Activated naive CD8-positive, alpha-beta T cell treated with anti-CD3 and anti-CD28 coated beads, Interleukin-2, amount 50 U/mL, for 16 hours (primary cell): ENCODE data around the gene FDPS.
"Not testable (repeated sequence)": the region's sequence is repeated elsewhere in the genome, so short reads cannot be mapped to it uniquely, and the experiment has no call there.

ENCODE experiments used
- DNase-seq: peaks from one replicate; pipeline ENCODE4 v3.0.0-alpha.2; 2020; ENCODE audit warnings: low read depth, low spot score

The FDPS gene

GRCh38 chr1:155285631-155286044 lies 23.0 kb upstream of the FDPS start:
- no peak for DNase-seq

DNA sequence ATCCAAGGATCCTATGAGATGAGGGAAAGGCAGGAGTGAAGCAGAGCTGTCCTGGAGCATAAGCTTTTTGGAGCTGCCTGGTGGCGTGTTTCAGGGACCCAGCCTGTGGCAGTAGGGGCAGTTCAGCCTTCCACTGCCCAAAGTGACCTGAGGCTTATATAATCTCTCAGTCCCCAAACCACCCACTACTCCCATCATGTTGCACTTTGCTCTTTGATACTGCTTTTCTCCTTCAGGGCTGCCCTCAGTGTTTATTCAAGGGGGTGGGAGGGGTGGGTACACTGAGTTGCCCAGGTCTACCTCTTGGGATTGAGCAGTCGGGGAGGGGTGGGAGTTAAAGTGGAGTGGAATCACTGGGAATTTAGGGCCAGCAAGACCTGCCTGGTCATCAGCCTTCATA lies 22.1 kb upstream of the FDPS start:
- no peak for DNase-seq

DNA sequence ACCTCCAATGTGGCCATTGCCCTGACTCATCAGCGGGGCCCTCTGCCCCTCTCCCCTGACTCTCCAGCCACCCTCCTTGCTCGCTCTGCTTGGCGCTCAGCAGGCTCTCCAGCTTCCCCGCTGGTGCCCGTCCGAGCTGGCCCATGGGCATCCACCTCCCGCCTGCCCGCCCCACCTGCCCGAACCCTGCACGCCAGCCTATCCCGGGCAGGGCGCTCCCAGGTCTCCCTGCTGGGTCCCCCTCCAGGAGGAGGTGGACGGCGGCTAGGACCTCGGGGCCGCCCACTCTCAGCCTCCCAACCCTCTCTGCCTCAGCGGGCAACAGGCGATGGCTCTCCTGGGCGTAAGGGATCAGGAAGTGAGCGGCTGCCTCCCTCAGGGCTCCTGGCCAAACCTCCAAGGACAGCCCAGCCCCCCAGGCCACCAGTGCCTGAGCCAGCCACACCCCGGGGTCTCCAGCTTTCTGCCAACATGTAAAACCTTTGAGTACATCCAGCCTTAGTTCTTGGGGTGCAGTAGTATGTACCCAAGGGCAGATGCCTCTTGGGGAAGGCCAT lies 20.6 kb upstream of the FDPS start:
- no peak for DNase-seq

- not testable (repeated sequence) for DNase-seq
These were observed 17.7 kb upstream of the FDPS start for GRCh38 chr1:155291006-155291405.

DNA sequence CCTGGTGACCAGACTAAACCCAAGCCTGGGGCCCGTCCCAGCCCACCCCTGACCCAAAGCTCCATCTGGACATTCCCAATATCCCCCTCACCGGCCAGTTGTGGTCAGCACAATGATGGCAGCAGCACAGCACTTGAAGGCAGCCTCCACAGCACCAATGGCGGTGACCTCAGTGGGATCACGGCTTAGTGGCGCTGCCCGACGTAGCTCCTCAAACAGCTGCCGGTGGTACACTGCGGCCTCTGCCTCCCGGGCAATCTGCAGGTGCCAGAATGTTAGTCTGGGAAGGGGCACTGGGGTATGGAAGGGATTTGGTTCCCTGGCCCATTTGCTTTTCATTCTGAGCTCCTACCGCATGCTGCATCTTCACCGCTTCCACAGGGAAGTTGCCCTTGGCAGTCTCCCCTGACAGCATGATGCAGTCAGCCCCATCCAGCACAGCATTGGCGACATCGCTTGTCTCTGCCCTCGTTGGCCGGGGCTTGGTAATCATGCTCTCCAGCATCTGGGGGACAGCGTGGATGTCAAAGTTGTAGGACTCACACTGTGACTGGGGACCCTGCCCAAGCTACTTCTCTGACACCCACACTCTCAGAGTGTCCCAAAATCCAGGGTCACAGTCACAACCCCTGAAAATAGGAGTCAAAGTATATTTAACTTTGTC lies 15.4 kb upstream of the FDPS start:
- no peak for DNase-seq

GRCh38 chr1:155294520-155295182 lies 14.0 kb upstream of the FDPS start:
- no peak for DNase-seq

DNA sequence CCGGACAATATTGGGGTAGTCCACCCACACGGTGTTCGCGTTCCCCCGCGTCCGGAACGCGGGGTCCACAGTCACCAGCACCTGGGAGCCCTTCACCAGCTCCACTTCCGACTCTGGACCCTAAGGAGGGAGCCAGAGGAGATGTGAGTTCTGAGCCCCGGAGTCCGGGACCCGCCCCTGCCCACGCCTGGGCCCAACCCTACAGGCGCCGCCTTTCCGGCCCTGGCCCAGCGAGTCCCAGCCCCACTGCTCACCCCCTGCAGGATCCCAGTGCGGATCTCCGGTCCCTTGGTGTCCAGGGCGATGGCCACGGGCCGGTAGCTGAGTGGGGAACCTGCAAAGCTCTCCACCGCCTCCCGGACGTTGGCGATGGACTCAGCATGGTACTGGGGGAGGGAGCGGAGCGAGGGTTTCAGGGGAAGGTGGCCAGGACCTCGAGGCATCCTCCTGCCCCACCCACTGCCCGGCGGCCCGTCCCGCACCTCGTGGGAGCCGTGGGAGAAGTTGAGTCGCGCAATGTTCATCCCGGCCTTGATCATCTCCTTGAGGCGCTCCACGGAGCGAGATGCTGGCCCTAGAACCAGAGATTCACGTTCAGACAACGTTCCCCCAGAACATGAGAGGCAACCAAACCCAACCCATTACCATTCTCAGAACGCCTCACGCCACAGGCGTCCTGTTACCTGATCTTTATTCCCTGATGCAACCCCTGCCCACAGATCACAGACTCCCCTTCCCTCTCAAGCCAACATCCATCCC lies 13.3 kb upstream of the FDPS start:
- no peak for DNase-seq

DNA sequence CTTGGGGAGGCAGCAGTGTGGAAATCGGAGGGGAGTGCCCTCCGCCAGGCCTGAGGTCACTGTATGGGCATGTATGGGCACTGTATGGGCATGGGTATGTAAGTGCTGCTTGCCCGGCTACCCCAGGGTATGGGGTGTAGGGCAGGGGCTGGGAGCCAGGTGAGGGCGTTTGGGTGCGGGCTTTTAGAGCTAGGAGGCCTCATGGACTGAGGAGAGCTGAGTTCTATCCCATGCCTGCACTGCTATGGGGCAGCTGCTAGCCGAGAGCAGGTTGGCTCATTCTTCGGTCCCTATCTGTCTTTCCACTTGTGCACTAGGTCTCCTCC lies 12.8 kb upstream of the FDPS start:
- no peak for DNase-seq

GRCh38 chr1:155296661-155297060 lies 12.0 kb upstream of the FDPS start:
- no peak for DNase-seq

DNA sequence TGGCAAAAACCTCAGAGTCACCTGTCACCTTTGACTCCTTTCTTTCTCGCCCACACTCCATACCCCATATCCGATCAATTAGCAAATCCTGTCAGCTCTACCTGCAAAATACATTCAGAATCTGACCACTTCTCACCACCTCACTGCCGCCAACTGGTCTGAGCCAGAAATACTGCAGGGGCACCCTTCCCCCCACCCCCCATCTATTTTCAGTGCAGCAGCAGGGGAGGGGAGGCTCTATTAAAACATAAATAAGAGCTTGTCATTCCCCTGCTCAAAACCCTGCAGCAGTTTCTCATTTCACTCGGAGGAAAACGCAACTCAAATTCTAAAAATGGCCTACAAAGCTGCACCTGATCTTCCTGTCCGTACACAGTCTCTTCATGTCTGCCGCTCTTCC lies 11.3 kb upstream of the FDPS start:
- DNase-seq = no peak

DNA sequence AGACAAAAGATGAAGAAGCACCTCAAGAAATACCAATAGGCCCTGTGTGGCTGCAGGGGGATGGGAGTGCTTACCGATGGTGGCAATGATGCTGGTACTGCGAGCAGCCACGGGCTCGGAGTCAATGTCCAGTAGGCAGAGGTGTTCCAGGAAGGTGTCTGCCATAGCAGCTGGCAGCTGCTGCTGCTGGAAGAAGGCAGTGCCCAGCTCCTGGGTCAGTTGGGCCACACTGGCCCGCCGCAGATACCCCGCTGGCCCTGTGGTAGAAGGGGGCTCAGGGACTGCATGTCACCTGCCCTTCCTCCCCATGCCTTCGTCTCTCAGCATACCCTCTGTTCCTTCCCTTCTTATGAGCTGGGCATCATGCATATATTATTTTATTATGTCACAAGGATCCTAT lies 8.6 kb upstream of the FDPS start:
- no peak for DNase-seq

DNA sequence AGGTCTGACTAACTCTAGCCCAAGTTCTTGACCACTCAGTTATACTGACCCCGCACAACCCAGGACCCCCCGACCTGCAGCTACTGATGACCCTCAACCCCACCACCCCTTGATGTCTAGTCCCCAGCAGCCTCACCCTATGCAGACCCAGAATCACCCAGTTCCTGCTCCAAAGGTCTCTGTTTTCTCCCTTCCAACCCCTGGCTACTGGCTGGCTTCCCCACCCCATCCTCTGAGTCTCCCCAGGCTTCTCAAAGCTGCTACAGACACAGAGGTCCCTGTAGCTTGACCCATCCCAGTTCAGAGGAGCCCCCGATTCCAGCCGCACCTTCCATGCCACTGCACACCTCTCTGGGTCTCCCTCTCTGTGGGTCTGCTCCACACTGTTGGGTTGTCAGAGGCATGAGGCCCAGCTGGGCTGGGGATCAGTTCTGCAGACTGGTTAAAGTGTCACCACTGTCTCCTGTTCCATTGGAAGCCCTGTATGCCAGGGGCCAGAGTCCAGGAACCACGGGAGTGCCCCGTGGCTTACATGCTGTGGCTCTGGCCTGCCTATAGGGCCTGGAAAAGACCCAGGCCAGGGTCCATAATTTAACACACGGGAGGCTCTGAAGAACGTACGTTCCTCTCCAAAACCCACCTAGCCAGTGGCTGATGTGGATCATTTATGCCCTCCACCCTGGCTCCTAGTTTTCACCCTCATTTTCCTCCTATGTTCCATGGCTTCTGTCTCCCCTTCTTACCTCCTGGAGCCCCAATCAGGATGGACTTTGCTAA lies 7.9 kb upstream of the FDPS start:
- DNase-seq = no peak

GRCh38 chr1:155301342-155301841 lies 7.3 kb upstream of the FDPS start, which contains the start of gene PKLR:
PKLR (minus strand) TSS chr1:155301438; CDS start chr1:155301395, 43 bp downstream.
- DNase-seq = no peak

DNA sequence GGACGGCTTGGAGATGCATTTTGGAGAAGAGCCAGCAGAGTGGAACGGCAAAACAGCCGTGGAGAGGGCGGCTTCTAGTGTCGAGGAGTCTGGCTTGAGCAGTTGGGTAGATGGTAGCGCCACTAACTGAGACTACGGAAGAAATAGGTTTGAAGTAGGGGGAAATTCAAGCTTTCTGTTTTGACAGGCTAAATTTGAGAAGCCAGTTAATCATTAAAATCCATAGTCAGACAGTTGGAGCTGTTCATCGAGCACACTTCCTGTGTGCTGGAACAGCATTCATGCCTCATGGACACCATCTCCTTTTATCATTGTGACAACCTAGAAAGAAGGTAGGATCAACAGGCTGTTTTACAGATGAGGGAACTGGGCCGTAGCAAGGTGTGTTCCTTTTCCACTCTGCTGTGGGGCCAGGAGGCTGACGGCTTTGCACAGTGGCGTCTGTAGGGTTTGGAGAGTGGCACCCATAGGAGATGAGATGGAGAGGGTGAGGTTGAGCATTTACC lies 4.1 kb upstream of the FDPS start:
- DNase-seq = no peak

- DNase-seq = no peak
These were observed 2.7 kb upstream of the FDPS start for GRCh38 chr1:155305881-155306391.

GRCh38 chr1:155307247-155307740 lies 1.4 kb upstream of the FDPS start:
- DNase-seq = no peak

DNA sequence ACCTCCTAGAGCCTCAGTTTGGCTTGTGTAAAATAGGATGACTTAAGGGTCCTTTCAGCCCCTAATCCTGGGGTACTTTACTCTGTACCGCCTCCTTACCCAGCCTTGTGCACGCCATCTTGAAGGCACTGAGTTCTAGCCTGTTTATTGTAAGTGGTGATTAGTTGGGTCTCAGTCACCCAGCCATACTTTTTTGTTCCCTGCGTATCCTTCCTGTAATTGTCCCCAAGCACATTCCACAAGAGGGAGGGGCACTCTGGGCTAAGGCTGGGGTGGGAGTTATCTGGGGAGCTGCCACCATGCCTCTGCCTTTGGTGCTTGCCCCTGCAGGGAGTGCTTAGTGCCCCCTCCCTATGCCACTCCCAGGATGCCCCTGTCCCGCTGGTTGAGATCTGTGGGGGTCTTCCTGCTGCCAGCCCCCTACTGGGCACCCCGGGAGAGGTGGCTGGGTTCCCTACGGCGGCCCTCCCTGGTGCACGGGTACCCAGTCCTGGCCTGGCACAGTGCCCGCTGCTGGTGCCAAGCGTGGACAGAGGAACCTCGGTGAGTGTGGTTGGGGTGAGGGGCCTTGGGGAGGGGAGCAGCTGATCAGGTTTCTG lies 856 bp downstream of the FDPS start:
- no peak for DNase-seq

- no peak for DNase-seq
These were observed 4.6 kb downstream of the FDPS start for GRCh38 chr1:155313261-155313660.

GRCh38 chr1:155316922-155317321 lies 8.3 kb downstream of the FDPS start:
- no peak for DNase-seq

DNA sequence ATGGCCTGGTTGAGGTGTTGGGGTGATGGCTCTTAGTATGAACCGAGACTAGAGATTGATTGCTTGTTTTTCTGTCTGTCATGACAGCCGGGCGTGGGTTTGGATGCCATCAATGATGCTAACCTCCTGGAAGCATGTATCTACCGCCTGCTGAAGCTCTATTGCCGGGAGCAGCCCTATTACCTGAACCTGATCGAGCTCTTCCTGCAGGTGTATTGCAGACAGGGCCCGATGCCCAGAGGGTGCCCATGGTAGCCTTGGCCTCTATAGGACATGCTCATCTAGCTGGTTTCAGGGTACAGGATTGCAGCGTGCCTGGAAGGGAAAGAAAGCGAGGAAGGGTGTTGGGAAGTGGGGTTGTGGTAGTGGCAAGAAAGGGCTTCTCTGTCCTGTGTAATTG lies 9.4 kb downstream of the FDPS start:
- DNase-seq = no peak

DNA sequence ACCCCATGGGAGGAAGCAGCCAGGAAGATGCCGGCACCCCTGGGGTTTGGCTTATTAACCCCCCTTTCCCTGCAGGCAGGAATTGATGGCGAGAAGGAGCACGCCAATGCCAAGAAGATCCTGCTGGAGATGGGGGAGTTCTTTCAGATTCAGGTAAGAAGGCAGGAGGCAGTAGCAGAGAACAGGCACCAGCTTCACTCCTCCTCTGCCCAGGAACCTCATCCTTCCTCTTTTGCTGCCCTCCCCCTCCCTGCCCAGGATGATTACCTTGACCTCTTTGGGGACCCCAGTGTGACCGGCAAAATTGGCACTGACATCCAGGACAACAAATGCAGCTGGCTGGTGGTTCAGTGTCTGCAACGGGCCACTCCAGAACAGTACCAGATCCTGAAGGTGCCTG lies 10.9 kb downstream of the FDPS start:
- DNase-seq = no peak
